C4-2B (cell line): ENCODE measurements around the gene SIL1.

ENCODE experiments used
- H3K27ac ChIP-seq: fragments of 450-650 bp; 2 replicates; pipeline ENCODE4 v1.5.1; 2017
- ZFX ChIP-seq: fragments of 450-650 bp; IDR thresholded peaks from 2 replicates; pipeline ENCODE4 v1.6.1; 2017
- TF ChIP-seq, protein P1 (sequence below): fragments of 450-650 bp; conservative IDR thresholded peaks from 2 replicates; pipeline ENCODE4 v1.5.1; 2017; ENCODE audit warnings: mild to moderate bottlenecking

The SIL1 gene

DNA sequence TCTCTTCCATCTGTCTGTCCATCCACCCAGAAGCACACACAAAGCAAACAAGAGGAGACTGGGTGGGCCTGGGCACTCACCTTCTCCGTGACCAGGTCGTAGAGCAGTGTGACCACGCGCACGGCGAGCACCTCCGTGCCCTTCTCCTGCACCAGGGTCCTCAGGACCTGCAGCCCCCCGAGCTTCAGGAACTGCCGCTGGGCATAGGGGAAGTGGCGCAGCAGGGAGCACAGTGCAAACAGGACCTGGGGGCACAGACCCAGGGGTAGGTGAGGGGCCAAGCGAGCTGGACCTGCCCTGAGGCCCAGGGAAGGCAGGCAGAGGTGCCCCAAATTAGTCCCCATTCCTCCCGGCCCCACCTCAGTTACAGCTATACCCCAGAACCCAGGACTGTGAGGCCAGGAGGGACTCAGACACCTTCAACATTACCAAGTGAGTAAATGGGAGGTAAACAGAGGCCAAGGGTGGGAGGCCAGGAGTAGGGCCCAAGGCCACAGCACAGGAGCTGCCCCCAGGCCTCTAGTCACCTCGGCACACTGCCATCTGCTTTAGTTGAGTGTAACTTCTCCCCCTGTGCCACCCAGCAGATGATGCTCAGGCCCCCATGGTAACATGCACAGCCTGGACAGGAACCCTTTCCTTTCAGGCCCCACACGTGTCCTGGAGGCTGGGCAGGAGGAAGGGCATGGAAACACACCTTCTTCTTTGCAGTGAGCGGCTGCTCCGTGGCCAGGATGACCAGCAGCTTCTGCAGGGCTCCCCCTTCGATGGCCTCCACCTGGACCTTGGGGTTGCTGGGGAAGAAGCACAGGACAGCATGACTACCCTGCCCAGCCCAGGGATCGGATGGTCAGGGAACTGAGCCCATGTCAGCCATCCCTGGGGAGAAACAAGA, 246.8 kb downstream of the SIL1 start:
- TF ChIP-seq, protein P1, sequence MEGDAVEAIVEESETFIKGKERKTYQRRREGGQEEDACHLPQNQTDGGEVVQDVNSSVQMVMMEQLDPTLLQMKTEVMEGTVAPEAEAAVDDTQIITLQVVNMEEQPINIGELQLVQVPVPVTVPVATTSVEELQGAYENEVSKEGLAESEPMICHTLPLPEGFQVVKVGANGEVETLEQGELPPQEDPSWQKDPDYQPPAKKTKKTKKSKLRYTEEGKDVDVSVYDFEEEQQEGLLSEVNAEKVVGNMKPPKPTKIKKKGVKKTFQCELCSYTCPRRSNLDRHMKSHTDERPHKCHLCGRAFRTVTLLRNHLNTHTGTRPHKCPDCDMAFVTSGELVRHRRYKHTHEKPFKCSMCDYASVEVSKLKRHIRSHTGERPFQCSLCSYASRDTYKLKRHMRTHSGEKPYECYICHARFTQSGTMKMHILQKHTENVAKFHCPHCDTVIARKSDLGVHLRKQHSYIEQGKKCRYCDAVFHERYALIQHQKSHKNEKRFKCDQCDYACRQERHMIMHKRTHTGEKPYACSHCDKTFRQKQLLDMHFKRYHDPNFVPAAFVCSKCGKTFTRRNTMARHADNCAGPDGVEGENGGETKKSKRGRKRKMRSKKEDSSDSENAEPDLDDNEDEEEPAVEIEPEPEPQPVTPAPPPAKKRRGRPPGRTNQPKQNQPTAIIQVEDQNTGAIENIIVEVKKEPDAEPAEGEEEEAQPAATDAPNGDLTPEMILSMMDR: no peak
- TF ChIP-seq ZFX: no peak
- H3K27ac ChIP-seq: peak overlapping the region; percentile 84

DNA sequence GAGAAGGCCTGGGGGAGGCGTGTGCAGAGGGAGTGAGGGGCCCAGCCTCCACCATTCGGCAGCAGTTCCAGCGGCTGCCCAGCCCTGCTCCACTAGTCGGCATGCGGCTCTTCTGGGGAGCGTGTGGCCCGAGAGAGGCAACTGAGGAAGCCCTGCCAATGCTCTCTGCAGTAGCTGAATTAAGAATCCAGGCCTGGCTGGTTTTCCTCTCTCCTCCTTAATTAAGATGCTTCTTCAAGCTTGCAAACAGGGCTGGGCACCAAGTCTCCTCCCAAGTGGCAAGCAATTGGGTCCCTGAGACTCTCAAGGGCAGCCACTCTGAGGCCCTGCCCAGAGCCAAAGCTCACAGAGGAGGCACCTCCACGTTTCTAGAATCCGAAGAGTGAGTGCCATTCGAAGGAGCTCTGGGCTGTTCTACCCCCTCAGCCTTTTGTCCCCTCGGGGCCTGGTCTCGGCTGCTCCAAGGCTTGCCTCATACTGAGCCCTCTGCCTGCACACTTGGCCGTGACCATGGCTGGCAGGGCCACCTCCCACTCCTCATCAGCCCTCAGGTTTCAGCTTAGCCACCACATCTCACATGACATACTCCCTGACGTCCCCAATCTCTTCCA, 247.6 kb downstream of the SIL1 start:
- TF ChIP-seq, protein P1: no peak
- 0 out of 2 replicates have a peak, but pooled peaks have one; percentile 16 for TF ChIP-seq ZFX
- peak overlapping the region; percentile 84 for H3K27ac ChIP-seq

DNA sequence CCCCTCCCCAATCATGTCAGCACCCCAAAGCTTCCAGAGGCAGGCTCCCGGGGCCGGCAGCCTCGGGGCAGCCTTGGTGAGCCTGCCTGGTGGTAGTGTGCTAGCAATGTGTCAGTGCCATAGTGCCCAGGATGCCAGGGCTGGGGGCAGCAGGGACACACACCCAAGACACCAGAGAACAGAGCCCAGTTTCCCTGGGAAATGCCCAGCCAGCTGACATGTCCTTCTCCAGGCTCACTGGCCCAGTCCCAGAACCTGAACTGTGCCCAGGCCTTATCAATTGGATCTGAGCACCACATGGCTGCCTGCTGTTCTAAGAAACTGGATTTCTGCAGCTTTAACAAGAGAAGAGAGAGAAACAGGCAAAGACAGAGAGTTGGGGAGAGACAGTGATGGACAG, 248.2 kb downstream of the SIL1 start:
- H3K27ac ChIP-seq: peak overlapping the region; percentile 84
- TF ChIP-seq ZFX: no peak
- TF ChIP-seq, protein P1: no peak

DNA sequence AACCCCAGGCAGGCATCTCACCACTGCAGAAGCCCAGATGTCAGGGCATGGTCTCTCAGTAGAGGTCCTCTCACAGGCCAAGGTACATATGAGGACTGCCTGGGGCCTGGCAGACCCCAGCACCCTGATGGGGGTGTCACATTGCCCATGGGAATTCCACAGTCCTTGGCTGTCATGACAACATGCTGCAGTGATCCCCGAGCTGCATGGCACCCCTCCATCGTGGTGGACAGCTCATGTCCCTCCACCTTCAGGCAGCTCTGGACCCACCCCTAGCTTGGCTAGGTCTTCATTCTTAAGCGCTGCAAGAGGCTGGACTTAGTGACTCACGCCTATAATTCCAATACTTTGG, 249.0 kb downstream of the SIL1 start:
- H3K27ac ChIP-seq: peak overlapping the region; percentile 84
- TF ChIP-seq, protein P1: no peak
- TF ChIP-seq ZFX: no peak

DNA sequence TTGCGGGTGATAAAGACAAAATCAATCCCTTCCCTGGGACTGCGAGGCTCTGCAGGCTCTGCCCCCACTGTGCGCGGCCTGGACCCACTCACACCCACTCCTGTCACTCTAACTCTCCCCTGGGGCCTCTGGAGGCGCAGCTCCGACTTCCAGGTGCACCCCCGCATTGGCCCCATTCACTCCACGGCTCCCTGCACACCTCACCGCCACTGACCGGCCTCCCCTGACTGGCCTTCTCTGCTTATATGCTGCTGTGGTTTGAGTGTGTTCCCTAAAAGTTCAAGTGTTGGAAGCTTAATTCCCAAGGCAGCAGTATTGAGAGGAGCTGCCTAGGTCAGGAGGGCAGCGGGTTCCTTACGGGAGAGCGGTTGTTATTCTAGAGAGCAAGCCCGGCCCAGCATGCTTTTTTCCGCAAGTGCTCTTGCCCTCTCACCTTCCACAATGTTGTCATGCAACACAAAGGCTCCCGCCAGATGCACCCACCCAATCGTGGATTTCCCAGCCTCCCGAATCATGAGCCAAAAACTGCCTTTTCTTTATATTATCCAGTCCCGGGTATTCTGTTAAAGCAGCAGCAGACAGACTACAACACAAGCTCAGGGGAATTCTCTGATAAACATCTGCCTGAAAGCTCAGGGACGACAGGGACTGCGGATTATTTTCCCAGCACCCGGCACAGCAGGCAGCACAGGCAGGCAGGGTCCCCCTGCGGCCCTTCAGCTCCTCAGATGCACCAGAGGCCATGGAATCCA, 249.5 kb downstream of the SIL1 start:
- TF ChIP-seq ZFX: no peak
- TF ChIP-seq, protein P1: no peak
- H3K27ac ChIP-seq: no peak overlapping the region

DNA sequence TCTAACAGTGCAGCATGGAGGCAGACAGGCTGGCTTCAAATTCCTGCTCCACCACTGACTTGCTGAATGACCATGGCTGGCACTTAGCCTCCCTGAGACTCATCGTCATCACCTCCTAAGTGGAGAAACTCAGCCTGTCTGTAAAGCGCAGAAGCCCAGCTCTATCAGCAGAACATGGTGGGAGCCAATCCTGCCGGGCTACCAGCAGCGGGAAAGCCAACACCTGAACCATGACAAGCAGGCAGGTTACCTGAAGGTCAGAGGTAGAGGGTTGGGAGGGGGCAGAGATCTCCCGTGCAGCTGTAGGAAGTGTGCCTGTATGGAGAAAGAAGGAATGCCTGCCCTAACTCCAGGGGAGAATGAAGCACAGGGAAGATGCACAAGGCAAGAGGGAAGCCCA, 250.4 kb downstream of the SIL1 start:
- H3K27ac ChIP-seq: no peak overlapping the region
- TF ChIP-seq, protein P1: no peak
- no peak for TF ChIP-seq ZFX
